Erythroblast (primary cell): Measurements from ENCODE around the gene LGALS7.
"Not testable (repeated sequence)": the region's sequence is repeated elsewhere in the genome, so short reads cannot be mapped to it uniquely, and the experiment has no call there.

Source experiments
- GATA1 ChIP-seq: IDR thresholded peaks from 2 replicates; pipeline ENCODE4 v1.6.1; 2011; ENCODE audit warnings: low read depth, mild to moderate bottlenecking, control low read depth, low read length, moderate library complexity
- POLR2A ChIP-seq: IDR thresholded peaks from 2 replicates; pipeline ENCODE4 v1.6.1; 2011; ENCODE audit warnings: mild to moderate bottlenecking, low read length

GRCh38 chr19:38791451-38792064, 18.2 kb upstream of the LGALS7 start:
- TF ChIP-seq POLR2A, GATA1: not testable (repeated sequence)
